Keratinocyte (primary cell): ENCODE measurements around the gene EML2. TPM values are rescaled to one million over a fixed set of nuclear protein-coding genes. Genes with fewer than 3 reads are reported as not detected.

Experiments used
- DNase-seq: peaks from one replicate; pipeline ENCODE4 v3.0.0-alpha.2; 2011; ENCODE audit warnings: low read depth, missing footprints, low spot score
- FAIRE-seq: peaks from 2 replicates; lab custom pipeline; 2011; peaks lifted over from hg19 to GRCh38; lab: Jason Lieb, UNC
- H2AFZ ChIP-seq: 2 replicates; pipeline ENCODE4 v1.6.0; 2012; ENCODE audit warnings: low read length, control low read depth, inconsistent platforms; ENCODE audit not compliant: control insufficient read depth
- H3K27ac ChIP-seq: 2 replicates; pipeline ENCODE4 v1.5.1; 2011; ENCODE audit warnings: low read length; ENCODE audit not compliant: control insufficient read depth, insufficient read depth
- H3K27me3 ChIP-seq: 3 replicates; pipeline ENCODE4 v1.6.0; 2011; ENCODE audit warnings: low read length; ENCODE audit not compliant: control insufficient read depth, insufficient read depth; ENCODE audit errors: extremely low read depth
- H3K36me3 ChIP-seq, 2 experiments: 2 replicates in 1 of 2; 3 replicates in 1 of 2; pipeline ENCODE4 v1.5.1; 2011; ENCODE audit warnings: low read length in 2 of 2, mild to moderate bottlenecking in 1 of 2; ENCODE audit not compliant: control insufficient read depth in 2 of 2, insufficient read depth in 2 of 2; ENCODE audit errors: extremely low read depth in 1 of 2
- H3K4me1 ChIP-seq: 3 replicates; pipeline ENCODE4 v1.5.1; 2011; ENCODE audit warnings: low read length; ENCODE audit not compliant: control insufficient read depth, insufficient read depth; ENCODE audit errors: extremely low read depth
- H3K4me2 ChIP-seq: 3 replicates; pipeline ENCODE4 v1.6.0; 2011; ENCODE audit warnings: low read depth, low read length; ENCODE audit not compliant: control insufficient read depth, insufficient read depth; ENCODE audit errors: extremely low read depth
- H3K4me3 ChIP-seq, 3 experiments: fragments of 200-600 bp in 1 of 3; sonication (generic) in 1 of 3; 2 replicates in 2 of 3; 3 replicates in 1 of 3; pipeline ENCODE4 v1.5.1; 2011 to 2016; ENCODE audit warnings: low read length in 3 of 3, mild to moderate bottlenecking in 3 of 3, control low read depth in 2 of 3, inconsistent platforms in 1 of 3, low read depth in 1 of 3, mixed read lengths in 1 of 3, mixed run types in 1 of 3, moderate library complexity in 1 of 3; ENCODE audit not compliant: control insufficient read depth in 2 of 3, insufficient read depth in 2 of 3; ENCODE audit errors: extremely low read depth in 1 of 3
- H3K79me2 ChIP-seq: 2 replicates; pipeline ENCODE4 v1.6.0; 2012; ENCODE audit warnings: low read length; ENCODE audit not compliant: control insufficient read depth, insufficient read depth
- H3K9ac ChIP-seq: 3 replicates; pipeline ENCODE4 v1.6.0; 2011; ENCODE audit warnings: low read length; ENCODE audit not compliant: control insufficient read depth, insufficient read depth; ENCODE audit errors: extremely low read depth
- H3K9me1 ChIP-seq: 3 replicates; pipeline ENCODE4 v1.6.0; 2011; ENCODE audit warnings: low read length; ENCODE audit not compliant: control insufficient read depth, insufficient read depth; ENCODE audit errors: extremely low read depth
- H3K9me3 ChIP-seq: 2 replicates; pipeline ENCODE4 v1.5.1; 2012; ENCODE audit warnings: low read depth, low read length; ENCODE audit not compliant: control insufficient read depth
- H4K20me1 ChIP-seq: 3 replicates; pipeline ENCODE4 v1.6.0; 2011; ENCODE audit warnings: low read length; ENCODE audit not compliant: control insufficient read depth, insufficient read depth; ENCODE audit errors: extremely low read depth
- CTCF ChIP-seq, 3 experiments: IDR thresholded peaks in 1 of 3; conservative IDR thresholded peaks in 1 of 3; optimal IDR thresholded peaks in 1 of 3; 2 replicates in 2 of 3; 3 replicates in 1 of 3; pipeline versions ENCODE3 to v1.5.1; 2011; ENCODE audit warnings: low read length in 3 of 3, mild to moderate bottlenecking in 3 of 3, moderate library complexity in 2 of 3, control low read depth in 1 of 3, inconsistent platforms in 1 of 3; ENCODE audit not compliant: insufficient read depth in 2 of 3; ENCODE audit errors: extremely low read depth in 1 of 3
- EZH2 ChIP-seq: IDR thresholded peaks from one replicate; pipeline ENCODE4 v1.6.1; 2012; ENCODE audit warnings: inconsistent platforms, mild to moderate bottlenecking, low read length, moderate library complexity
- dilution Hi-C: fragments of 300-500 bp; cut with MboI; formaldehyde crosslinking; loops from one replicate; pipeline ENCODE4 v1.7.0; 2020; ENCODE audit warnings: low sequenced_read_pairs; ENCODE audit not compliant: extremely low pct_ligation_motif_present
- polyA plus RNA-seq, 5 experiments: library from polyadenylated mRNA; depleted of rRNA in 3 of 5; stranded (reverse) in 3 of 5; stranded (forward) in 1 of 5; unstranded in 1 of 5; fragments of >200 nt; gene quantifications; 1 replicate in 1 of 5; 2 replicates in 3 of 5; 3 replicates in 1 of 5; pipeline versions ENCODE4 v1.2.1 to v1.2.3, GENCODE V29; 2011 to 2012; ENCODE audit warnings: missing spikeins in 2 of 5, low read depth in 1 of 5, low replicate concordance in 1 of 5

Gene EML2
- polyA plus RNA-seq, 1 donor (not counting 4 experiments of a cell fraction or from before 2014, with no cell fraction given) = 43.4 TPM

DNA sequence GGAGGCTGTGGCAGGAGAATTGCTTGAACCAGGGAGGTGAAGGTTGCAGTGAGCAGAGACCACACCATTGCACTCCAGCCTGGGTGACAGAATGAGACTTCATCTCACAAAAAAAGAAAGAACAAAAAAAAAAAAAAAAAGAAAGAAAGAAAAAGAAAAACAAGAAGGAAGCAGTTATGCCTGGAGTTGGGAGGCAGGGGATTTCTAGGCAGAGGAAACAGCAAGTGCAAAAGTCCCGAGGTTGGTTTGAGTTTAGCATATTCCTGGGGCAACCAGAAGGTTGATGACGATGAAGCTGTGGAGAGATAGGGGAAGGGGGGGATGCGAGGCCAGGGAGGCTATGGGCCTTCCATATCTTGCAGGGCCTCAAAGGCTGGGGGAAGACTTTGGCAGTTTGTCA is 11.5 kb upstream of the EML2 start:
- no peaks in the 10 kb centered on the region for H3K4me1 ChIP-seq

DNA sequence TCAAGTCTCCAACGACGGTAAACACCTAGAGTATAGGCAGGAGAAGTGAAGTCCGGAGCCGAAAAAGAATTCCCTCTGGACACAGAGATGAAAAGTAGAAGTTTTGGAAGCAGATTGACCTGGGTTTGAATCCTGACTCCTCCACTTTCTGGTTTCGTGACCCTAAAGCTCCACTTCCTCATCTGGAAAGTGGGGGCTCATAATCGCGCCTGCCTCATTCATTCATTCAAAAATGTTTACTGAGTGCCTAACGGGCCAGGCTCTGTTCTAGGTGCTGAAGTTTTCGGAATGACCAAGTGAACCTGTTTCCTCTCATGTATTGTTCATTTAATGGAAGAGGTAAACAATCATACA is 7.1 kb upstream of the EML2 start:
- H3K79me2 ChIP-seq = no peaks in the 10 kb centered on the region
- H4K20me1 ChIP-seq = no peaks in the 10 kb centered on the region
- no peaks in the 10 kb centered on the region for H3K36me3 ChIP-seq
- DNase-seq (no peak), FAIRE-seq (no peak)
- no peak overlapping the region for H3K9ac ChIP-seq
- dilution Hi-C loops = no loop called here
- no peaks in the 10 kb centered on the region for H3K9me1 ChIP-seq
- TF ChIP-seq CTCF (optimal IDR thresholded peaks at IDR 0.05 in 1 of 3, IDR thresholded peaks at IDR 0.05 in 1 of 3, conservative IDR thresholded peaks at IDR 0.05 in 1 of 3; ENCODE audit: extremely low read depth in 1 of 3, insufficient read depth in 2 of 3, low read length in 3 of 3) = no peak
- no peak for TF ChIP-seq EZH2
- peaks cover 19% of the 10 kb centered on the region for H3K4me1 ChIP-seq
- H3K27ac ChIP-seq = no peak overlapping the region
- H3K27me3 ChIP-seq = peaks cover 2% of the 10 kb centered on the region
- H2AFZ ChIP-seq = no peak overlapping the region
- peak overlapping the region; percentile 49 for H3K4me2 ChIP-seq
- H3K4me3 ChIP-seq = no peak overlapping the region
- H3K9me3 ChIP-seq = no peaks in the 10 kb centered on the region

More for the DNA sequence above, 11.5 kb upstream of the EML2 start:
- H2AFZ ChIP-seq = no peak overlapping the region
- H3K27me3 ChIP-seq = no peaks in the 10 kb centered on the region
- no peaks in the 10 kb centered on the region for H4K20me1 ChIP-seq
- no peaks in the 10 kb centered on the region for H3K79me2 ChIP-seq
- DNase-seq = no peak
- no peak overlapping the region for H3K4me3 ChIP-seq
- no peaks in the 10 kb centered on the region for H3K9me1 ChIP-seq
- no peak overlapping the region for H3K27ac ChIP-seq
- dilution Hi-C loops = no loop called here
- no peak overlapping the region for H3K9ac ChIP-seq
- no peak overlapping the region for H3K4me2 ChIP-seq
- TF ChIP-seq EZH2 (no peak), CTCF (optimal IDR thresholded peaks at IDR 0.05 in 1 of 3, IDR thresholded peaks at IDR 0.05 in 1 of 3, conservative IDR thresholded peaks at IDR 0.05 in 1 of 3; ENCODE audit: extremely low read depth in 1 of 3, insufficient read depth in 2 of 3, low read length in 3 of 3) (no peak)
- no peaks in the 10 kb centered on the region for H3K9me3 ChIP-seq
- no peak for FAIRE-seq
- no peaks in the 10 kb centered on the region for H3K36me3 ChIP-seq
